Heart left ventricle (tissue), 16 donors: Measurements from ENCODE around the gene CPNE7. TPM values are rescaled to one million over a fixed set of nuclear protein-coding genes. Genes with fewer than 3 reads are reported as not detected.

ENCODE experiments used
- ATAC-seq, 4 donors: fragments of 200-7000 bp; cut with Tn5 transposase; one replicate each; pipeline ENCODE4 v1.9.1; 2020 to 2022; ENCODE audit warnings: moderate library complexity in 4 of 4, mild to moderate bottlenecking in 3 of 4, moderate number of reproducible peaks in 1 of 4
- DNase-seq, 5 donors: peaks; one replicate each; pipeline ENCODE4 v3.0.0-alpha.2; 2020
- H3K27ac ChIP-seq, 12 donors: fragments of 200-600 bp; sonication (generic) in 4 of 12; one replicate each; pipeline versions ENCODE4 v1.5.0 to v1.8.0; 2016 to 2022; ENCODE audit warnings: mild to moderate bottlenecking in 2 of 12
- H3K27me3 ChIP-seq, 9 donors: fragments of 200-600 bp; sonication (generic) in 2 of 9; one replicate each; pipeline versions ENCODE4 v1.5.1 to v1.8.0; 2016 to 2022; ENCODE audit warnings: mild to moderate bottlenecking in 3 of 9
- H3K36me3 ChIP-seq, 9 donors: fragments of 200-600 bp; sonication (generic) in 2 of 9; one replicate each; pipeline versions ENCODE4 v1.5.0 to v1.8.0; 2018 to 2022; ENCODE audit warnings: mild to moderate bottlenecking in 2 of 9
- H3K4me1 ChIP-seq, 12 donors: fragments of 200-600 bp; sonication (generic) in 4 of 12; one replicate each; pipeline versions ENCODE4 v1.5.0 to v1.8.0; 2016 to 2022; ENCODE audit warnings: mild to moderate bottlenecking in 3 of 12
- H3K4me3 ChIP-seq, 12 donors: fragments of 200-600 bp; sonication (generic) in 4 of 12; one replicate each; pipeline versions ENCODE4 v1.5.0 to v1.8.0; 2017 to 2022; ENCODE audit warnings: mild to moderate bottlenecking in 9 of 12, moderate library complexity in 4 of 12
- H3K9me3 ChIP-seq, 12 donors: fragments of 200-600 bp; sonication (generic) in 4 of 12; one replicate each; pipeline versions ENCODE4 v1.5.0 to v1.8.0; 2016 to 2022; ENCODE audit warnings: mild to moderate bottlenecking in 1 of 12
- POLR2A ChIP-seq, 2 donors: fragments of 450-650 bp; IDR thresholded peaks; one replicate each; pipeline ENCODE4 v1.6.1; 2017; ENCODE audit warnings: antibody characterized with exemption in 2 of 2, mild to moderate bottlenecking in 2 of 2, moderate library complexity in 2 of 2
- WGBS, 4 donors: extraction: QIAGEN DNeasy Blood & Tissue Kit in 2 of 4; methylation state at CpG; one replicate each; pipeline versions ENCODE4 v1.1.5 to v1.1.7; 2013 to 2018; 5-methylcytosine and 5-hydroxymethylcytosine counted together
- intact Hi-C, 10 donors: fragments of 100-400 bp; cut with DNase I; formaldehyde crosslinking; loops; one replicate each; pipeline versions ENCODE4 v1.11.1 to v1.14.2; 2022
- polyA plus RNA-seq, 2 donors: library from polyadenylated mRNA; stranded (reverse); fragments of 200-250 nt; gene quantifications; one replicate each; pipeline ENCODE4 v1.2.3, GENCODE V29; 2013
- total RNA-seq, 9 donors: library from RNA; depleted of rRNA in 2 of 9; stranded (reverse); fragments of >200 nt in 2 of 9; fragmentation: NEBNext Ultra II Directional in 3 of 9; extraction: Animal tissue kit (Norgen Biotek cat#: 25700) in 3 of 9; gene quantifications; one replicate each; pipeline versions ENCODE4 v1.1.0 to v1.2.4, GENCODE V29; 2016 to 2023
- TF ChIP-seq, protein P1 (sequence below), 12 donors: fragments of 200-600 bp; sonication (generic) in 4 of 12; IDR thresholded peaks; one replicate each; pipeline versions ENCODE4 v1.5.0 to v1.8.0; 2018 to 2022; ENCODE audit warnings: antibody characterized with exemption in 12 of 12, mild to moderate bottlenecking in 5 of 12
- donor health status: ischemic (EF 13 %, LVEDD 7.1; RV severe dilation, severe dysfunction).
- donor health status: healthy with polysubstance abuse.
- donor health status: DM: no; HTN: yes; CAD: no.
- donor health status: DM: no; HTN: no; CAD: no.
- donor health status: ischemic (EF 25% LVEDD 6.9; RV normal size, moderate dysfunction).
- donor health status: ischemic (EF 25% LVEDD 5.7; RV mildly dilated, moderate dysfunction).
- donor health status: healthy.
- donor health status: DM: yes; HTN: yes; CAD: no.
- donor health status: ischemic (EF 35%, LVEDD 5.7; RV mildly dilated, moderate dysfunction).
- donor health status: nonischemic (EF 11% LVEDD 7.7; RV severe dilation, severe dysfunction).
- donor health status: DM: yes; HTN: yes; CAD: no.
- donor health status: PGD.
- donor health status: ischemic (EF 29% LVEDD 5.4; RV normal size, mild dysfunction).
- donor health status: nonischemic (EF 23%, LVEDD 6.1; RV moderate dilation, normal function).

CPNE7 gene
- total and polyA plus RNA-seq, 11 donors = 0.20 to 0.50 TPM; not detected in 9

DNA sequence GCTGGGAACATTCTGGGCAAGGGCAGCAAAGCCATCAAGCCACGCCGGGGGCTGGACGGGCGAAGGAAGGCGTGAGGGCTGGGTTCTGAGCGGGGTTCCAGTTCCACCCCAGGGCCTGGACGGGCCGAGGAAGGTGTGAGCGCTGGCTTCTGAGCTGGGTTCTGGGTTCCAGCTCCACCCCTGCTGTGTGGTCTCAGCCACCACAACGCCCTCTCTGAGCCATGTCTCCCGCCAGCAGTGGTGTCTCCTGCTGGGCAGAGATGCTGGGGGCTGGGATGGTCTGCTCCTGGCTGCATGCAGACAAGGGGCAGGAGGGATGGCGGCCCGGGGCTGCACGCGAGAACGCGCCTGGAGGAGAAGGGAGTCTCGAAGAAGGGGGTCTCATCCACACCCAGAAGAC is 3.9 kb upstream of the CPNE7 start:
- Histone ChIP-seq H3K4me3 (no peak overlapping the region), H3K9me3 (no peaks in the 10 kb centered on the region), H3K36me3 (no peaks in the 10 kb centered on the region), H3K27me3 (peaks cover 26 to 67% (median 40%) of the 10 kb centered on the region in 9 donors), H3K27ac (no peak overlapping the region), H3K4me1 (peaks cover 4 to 27% (median 14%) of the 10 kb centered on the region in 12 donors)
- no peak for DNase-seq
- intact Hi-C loops = loop anchor here in 3 of 10 donors (5.0 to 10.0 kb wide), 2 partner anchors 71 to 73 kb away; no protein-coding TSS in a partner anchor
- TF ChIP-seq, protein P1, sequence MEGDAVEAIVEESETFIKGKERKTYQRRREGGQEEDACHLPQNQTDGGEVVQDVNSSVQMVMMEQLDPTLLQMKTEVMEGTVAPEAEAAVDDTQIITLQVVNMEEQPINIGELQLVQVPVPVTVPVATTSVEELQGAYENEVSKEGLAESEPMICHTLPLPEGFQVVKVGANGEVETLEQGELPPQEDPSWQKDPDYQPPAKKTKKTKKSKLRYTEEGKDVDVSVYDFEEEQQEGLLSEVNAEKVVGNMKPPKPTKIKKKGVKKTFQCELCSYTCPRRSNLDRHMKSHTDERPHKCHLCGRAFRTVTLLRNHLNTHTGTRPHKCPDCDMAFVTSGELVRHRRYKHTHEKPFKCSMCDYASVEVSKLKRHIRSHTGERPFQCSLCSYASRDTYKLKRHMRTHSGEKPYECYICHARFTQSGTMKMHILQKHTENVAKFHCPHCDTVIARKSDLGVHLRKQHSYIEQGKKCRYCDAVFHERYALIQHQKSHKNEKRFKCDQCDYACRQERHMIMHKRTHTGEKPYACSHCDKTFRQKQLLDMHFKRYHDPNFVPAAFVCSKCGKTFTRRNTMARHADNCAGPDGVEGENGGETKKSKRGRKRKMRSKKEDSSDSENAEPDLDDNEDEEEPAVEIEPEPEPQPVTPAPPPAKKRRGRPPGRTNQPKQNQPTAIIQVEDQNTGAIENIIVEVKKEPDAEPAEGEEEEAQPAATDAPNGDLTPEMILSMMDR (IDR thresholded peaks at IDR 0.05) = no peak
- TF ChIP-seq POLR2A (IDR thresholded peaks at IDR 0.05) = no peak
- no peak for ATAC-seq
- 87 to 90% (median 88%) methylated on average over 18 of the region's 18 CpGs for WGBS, 4 donors

DNA sequence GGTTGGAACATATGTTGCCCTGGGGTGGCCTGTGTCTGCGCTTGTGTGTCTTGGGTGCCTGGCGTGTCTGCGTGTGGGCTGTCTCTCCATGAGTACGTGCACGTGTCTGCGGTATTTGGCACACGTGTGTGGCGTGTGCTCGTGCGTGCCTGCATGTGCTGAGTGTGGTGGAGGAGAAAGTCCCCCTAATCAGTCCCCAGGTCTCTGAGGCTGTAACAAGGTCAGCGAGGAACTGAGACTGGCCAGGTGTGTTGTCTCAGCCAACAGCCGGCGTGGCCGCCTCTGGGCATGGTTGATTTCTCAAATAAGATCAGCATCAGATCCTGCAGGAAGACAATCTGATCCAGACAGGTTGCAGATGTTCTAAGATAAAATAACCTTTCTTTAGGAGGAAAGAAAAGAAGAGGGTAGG is 3.5 kb upstream of the CPNE7 start:
- Histone ChIP-seq H3K4me1 (peaks cover 4 to 27% (median 14%) of the 10 kb centered on the region in 12 donors), H3K27me3 (peaks cover 26 to 71% (median 42%) of the 10 kb centered on the region in 9 donors), H3K9me3 (no peaks in the 10 kb centered on the region), H3K36me3 (no peaks in the 10 kb centered on the region), H3K4me3 (no peak overlapping the region), H3K27ac (no peak overlapping the region)
- intact Hi-C loops = loop anchor here in 3 of 10 donors (5.0 to 10.0 kb wide), 2 partner anchors 70 to 73 kb away; no protein-coding TSS in a partner anchor
- DNase-seq (no peak), ATAC-seq (no peak)
- TF ChIP-seq POLR2A (IDR thresholded peaks at IDR 0.05) = no peak
- TF ChIP-seq, protein P1 (IDR thresholded peaks at IDR 0.05) = no peak
- 72 to 86% (median 76%) methylated on average over 12 to 14 of the region's 14 CpGs for WGBS, 4 donors

- Histone ChIP-seq H3K27ac (no peak overlapping the region), H3K9me3 (no peaks in the 10 kb centered on the region), H3K36me3 (no peaks in the 10 kb centered on the region), H3K4me3 (no peak overlapping the region), H3K27me3 (peaks cover 26 to 77% (median 42%) of the 10 kb centered on the region in 9 donors), H3K4me1 (peaks cover 4 to 27% (median 14%) of the 10 kb centered on the region in 12 donors)
- TF ChIP-seq, protein P1 (IDR thresholded peaks at IDR 0.05) = no peak
- no peak for TF ChIP-seq POLR2A (IDR thresholded peaks at IDR 0.05)
- ATAC-seq (no peak), DNase-seq (no peak)
- intact Hi-C loops = loop anchor here in 3 of 10 donors (5.0 to 10.0 kb wide), 2 partner anchors 70 to 72 kb away; no protein-coding TSS in a partner anchor
- WGBS, 4 donors = 77 to 80% (median 79%) methylated on average over 19 of the region's 19 CpGs
Measured at GRCh38 chr16:89572485-89573205, 2.9 kb upstream of the CPNE7 start.
